SK-N-DZ (cell line): ENCODE results near the gene MRGPRE.

Experiments
- DNase-seq: peaks from one replicate; pipeline ENCODE4 v3.0.0-alpha.2; 2015; ENCODE audit warnings: low spot score

The MRGPRE gene

GRCh38 chr11:3178349-3178748, 53.9 kb downstream of the MRGPRE start:
- no peak for DNase-seq

GRCh38 chr11:3177931-3178330, 54.3 kb downstream of the MRGPRE start:
- DNase-seq = no peak
